ENCODE data around the gene C19orf38.

GRCh38 chr19:10913716-10914340, 65.6 kb downstream of the C19orf38 start:
- TF ChIP-seq CTCF (IDR thresholded peaks at IDR 0.05) = no peak
- no peak for TF ChIP-seq POLR2A (IDR thresholded peaks at IDR 0.05)
